ENCODE data around the gene SREK1IP1. TPM values are rescaled to one million over a fixed set of nuclear protein-coding genes. Genes with fewer than 3 reads are reported as not detected.
A peak's percentile ranks its signal among the peaks of the same experiment; 100 is the strongest.

The SREK1IP1 gene
- total and polyA plus RNA-seq, 2 of the 13 experiments (the other 11 are each of a cell fraction or from before 2014, with no cell fraction given): 3.1 to 16.5 TPM

- TF ChIP-seq GMEB1 (CRISPR knock-in tag; IDR thresholded peaks at IDR 0.05; ENCODE audit: borderline replicate concordance): peak; percentile 60; the same call in 1 of the 2 replicates
- no peak for TF ChIP-seq SRSF9 (IDR thresholded peaks at IDR 0.05; ENCODE audit: borderline replicate concordance, insufficient read depth, low read depth, low read length, poor library complexity, severe bottlenecking)
- TF ChIP-seq ZSCAN29 (CRISPR knock-in tag; conservative IDR thresholded peaks at IDR 0.05): peak; percentile 66; the same call in 1 of the 2 replicates
- no peak for TF ChIP-seq NBN (conservative IDR thresholded peaks at IDR 0.05)
- TF ChIP-seq POGZ (CRISPR knock-in tag; IDR thresholded peaks at IDR 0.05): peak; percentile 93
- TF ChIP-seq ZBTB26 (CRISPR knock-in tag; IDR thresholded peaks at IDR 0.05; ENCODE audit: borderline replicate concordance): no peak; the same call in 1 of the 2 replicates
Observed at GRCh38 chr5:64768358-64769312, at the start of gene SREK1IP1, which contains the start of gene CWC27 (continued).

GRCh38 chr5:64818245-64818644 is 49.8 kb upstream of the SREK1IP1 start:
- Histone ChIP-seq H3K36me3 (replicated peaks in 1 of 2; ENCODE audit: control insufficient read depth in 1 of 2, insufficient read depth in 2 of 2, low read length in 2 of 2) (peaks cover 0 to 8% of the 10 kb centered on the region in 2 experiments; a peak in 1 of 5 replicates), H3K4me1 (ENCODE audit: insufficient read depth, low read length) (peaks cover 24% of the 10 kb centered on the region), H3K9ac (ENCODE audit: insufficient read depth, low read depth, low read length) (no peak overlapping the region), H2AFZ (ENCODE audit: low read length) (no peak overlapping the region), H3K27ac (ENCODE audit: extremely low read length, insufficient read depth, low read length) (no peak overlapping the region), H3K9me3 (ENCODE audit: low read length) (no peaks in the 10 kb centered on the region), H3K27me3 (ENCODE audit: control insufficient read depth in 1 of 2, insufficient read depth in 2 of 2, low read length in 2 of 2) (no peaks in the 10 kb centered on the region), H3K4me2 (ENCODE audit: low read depth, low read length) (no peak overlapping the region), H3K79me2 (ENCODE audit: insufficient read depth, low read length) (no peaks in the 10 kb centered on the region), H4K20me1 (ENCODE audit: insufficient read depth, low read length) (no peaks in the 10 kb centered on the region), H3K4me3 (replicated peaks in 1 of 3; ENCODE audit: insufficient read depth in 1 of 3, low read depth in 2 of 3, low read length in 3 of 3) (no peak overlapping the region)
- FAIRE-seq: no peak
- 55% methylated on average over 3 of the region's 3 CpGs for WGBS (ENCODE audit: low lambda C conversion rate)
- ATAC-seq: no peak
- POLR2A ChIA-PET: no interaction called here
- CTCF ChIA-PET (ENCODE audit: low intra/inter-chr PET ratio, low total read pairs): no interaction called here
- BruUV-seq (replicated peaks): no TSS peak
- peak; percentile 78 for DNase-seq (ENCODE audit: low spot score)
- intact Hi-C loops (cut with micrococcal nuclease; ENCODE audit: unreplicated experiment): no loop called here
- in situ Hi-C loops (cut with HindIII; ENCODE audit: extremely low pct_ligation_motif_present, low pct_unique_long_range_greater_than_20kb): no loop called here
- peak; percentile 60; the same call in 1 of the 2 replicates for TF ChIP-seq NFIC (IDR thresholded peaks at IDR 0.05; ENCODE audit: low read length)
- no peak for TF ChIP-seq HDAC6 (IDR thresholded peaks at IDR 0.05; ENCODE audit: low read depth, low read length)
- no peak for TF ChIP-seq ETS1 (CRISPR knock-in tag; IDR thresholded peaks at IDR 0.05)
- TF ChIP-seq TBP (CRISPR knock-in tag; IDR thresholded peaks at IDR 0.05): no peak
- TF ChIP-seq KDM1A (CRISPR knock-in tag; IDR thresholded peaks at IDR 0.05): no peak
- no peak for TF ChIP-seq REXO4 (CRISPR knock-in tag; IDR thresholded peaks at IDR 0.05; ENCODE audit: borderline replicate concordance)
- TF ChIP-seq FOXA3 (CRISPR knock-in tag; IDR thresholded peaks at IDR 0.05): peak; percentile 25; the same call in 1 of the 2 replicates
- TF ChIP-seq SATB2 (CRISPR knock-in tag; IDR thresholded peaks at IDR 0.05): no peak
- TF ChIP-seq ZNF563 (CRISPR knock-in tag; IDR thresholded peaks at IDR 0.05): no peak
- TF ChIP-seq ZSCAN22 (CRISPR knock-in tag; IDR thresholded peaks at IDR 0.05): no peak
